ENCODE results near the gene PRKCB.

- TF ChIP-seq POLR2AphosphoS5 (IDR thresholded peaks at IDR 0.05; ENCODE audit: low read depth, low read length) (no peak), TAF1 (IDR thresholded peaks at IDR 0.05; ENCODE audit: borderline replicate concordance, insufficient read depth, low read length) (no peak)
Measured at GRCh38 chr16:23848958-23849357, 13.2 kb downstream of the PRKCB start.

Data from PFSK-1 (cell line).